ENCODE measurements around the gene FAT4.
A peak's percentile ranks its signal among the peaks of the same experiment; 100 is the strongest.

Gene FAT4

GRCh38 chr4:125315576-125316400 lies 1.0 kb downstream of the FAT4 start:
- no peak for TF ChIP-seq Cebpa-rat (IDR thresholded peaks at IDR 0.05)
- Histone ChIP-seq H3K9me3 (replicated peaks in 1 of 11) (peaks cover 0 to 20% (median 14%) of the 10 kb centered on the region in 11 experiments; a peak in 19 of 22 replicates), H3K27ac (peak overlapping the region; percentile 39 to 70 (median 62); a peak in 21 of 22 replicates), H3K4me2 (peak overlapping the region; percentile 79 to 95 (median 87)), H3K9ac (peak overlapping the region; percentile 73 to 83 (median 79)), H3K36me3 (no peaks in the 10 kb centered on the region), H3K4me1 (peaks cover 8 to 17% (median 15%) of the 10 kb centered on the region in 10 experiments), H3K27me3 (peaks cover 11 to 19% (median 17%) of the 10 kb centered on the region in 11 experiments), H3K4me3 (peak overlapping the region; percentile 76 to 95 (median 86)), H4K20me1 (no peaks in the 10 kb centered on the region)

- TF ChIP-seq Cebpa-rat (IDR thresholded peaks at IDR 0.05), result no peak
- Histone ChIP-seq H3K27me3 (peaks cover 11 to 19% (median 17%) of the 10 kb centered on the region in 11 experiments), H3K27ac (no peak overlapping the region), H3K9me3 (replicated peaks in 1 of 11) (peaks cover 0 to 20% (median 14%) of the 10 kb centered on the region in 11 experiments; a peak in 19 of 22 replicates), H3K4me2 (peak overlapping the region; percentile 79 to 95 (median 87)), H3K36me3 (no peaks in the 10 kb centered on the region), H3K4me1 (peaks cover 8 to 17% (median 15%) of the 10 kb centered on the region in 10 experiments), H4K20me1 (no peaks in the 10 kb centered on the region), H3K9ac (peak overlapping the region in 1 of 11 experiments; percentile 80; a peak in 1 of 22 replicates), H3K4me3 (peak overlapping the region; percentile 76 to 95 (median 86); a peak in 19 of 20 replicates)
Observed at GRCh38 chr4:125316401-125316790, 1.6 kb downstream of the FAT4 start.

- Histone ChIP-seq H3K27ac (no peak overlapping the region), H3K4me1 (peaks cover 9 to 17% (median 15%) of the 10 kb centered on the region in 10 experiments), H3K27me3 (peaks cover 11 to 19% (median 17%) of the 10 kb centered on the region in 11 experiments), H3K4me3 (peak overlapping the region in 3 of 10 experiments; percentile 18 to 88 (median 83); a peak in 4 of 20 replicates), H3K9ac (no peak overlapping the region), H3K9me3 (replicated peaks in 1 of 11) (peaks cover 0 to 20% (median 14%) of the 10 kb centered on the region in 11 experiments; a peak in 19 of 22 replicates), H4K20me1 (no peaks in the 10 kb centered on the region), H3K4me2 (peak overlapping the region in 8 of 11 experiments; percentile 79 to 95 (median 88); a peak in 12 of 22 replicates), H3K36me3 (no peaks in the 10 kb centered on the region)
- TF ChIP-seq Cebpa-rat (IDR thresholded peaks at IDR 0.05), result no peak
Observed at GRCh38 chr4:125316791-125317524, 2.2 kb downstream of the FAT4 start.

DNA sequence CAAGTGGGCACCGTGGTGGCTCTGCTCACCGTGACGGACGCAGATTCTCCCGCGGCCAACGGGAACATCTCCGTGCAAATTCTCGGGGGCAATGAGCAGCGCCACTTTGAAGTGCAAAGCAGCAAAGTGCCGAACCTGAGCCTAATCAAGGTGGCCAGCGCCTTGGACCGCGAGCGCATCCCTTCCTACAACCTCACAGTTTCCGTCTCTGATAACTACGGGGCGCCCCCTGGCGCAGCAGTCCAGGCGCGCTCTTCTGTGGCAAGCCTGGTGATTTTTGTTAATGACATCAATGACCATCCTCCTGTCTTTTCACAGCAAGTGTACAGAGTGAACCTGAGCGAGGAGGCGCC lies 2.7 kb downstream of the FAT4 start:
- Histone ChIP-seq H3K4me1 (peaks cover 9 to 17% (median 16%) of the 10 kb centered on the region in 10 experiments), H3K27me3 (peaks cover 11 to 19% (median 17%) of the 10 kb centered on the region in 11 experiments), H3K4me3 (no peak overlapping the region), H3K27ac (no peak overlapping the region), H3K36me3 (no peaks in the 10 kb centered on the region), H3K9ac (no peak overlapping the region), H3K4me2 (no peak overlapping the region), H3K9me3 (replicated peaks in 1 of 11) (peaks cover 0 to 20% (median 14%) of the 10 kb centered on the region in 11 experiments; a peak in 19 of 22 replicates), H4K20me1 (no peaks in the 10 kb centered on the region)
- no peak for TF ChIP-seq Cebpa-rat (IDR thresholded peaks at IDR 0.05)

DNA sequence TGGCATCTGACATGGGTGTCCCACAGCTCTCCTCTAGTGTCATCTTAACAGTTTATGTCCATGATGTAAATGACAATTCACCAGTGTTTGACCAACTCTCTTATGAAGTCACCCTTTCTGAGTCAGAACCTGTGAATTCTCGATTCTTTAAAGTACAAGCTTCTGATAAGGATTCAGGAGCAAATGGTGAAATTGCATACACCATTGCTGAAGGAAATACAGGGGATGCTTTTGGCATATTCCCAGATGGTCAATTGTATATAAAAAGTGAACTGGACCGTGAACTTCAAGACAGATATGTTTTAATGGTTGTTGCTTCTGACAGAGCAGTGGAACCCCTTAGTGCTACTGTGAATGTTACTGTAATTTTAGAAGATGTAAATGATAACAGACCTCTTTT lies 4.6 kb downstream of the FAT4 start:
- H3K9me3 ChIP-seq (replicated peaks in 1 of 11), result peaks cover 0 to 20% (median 14%) of the 10 kb centered on the region in 11 experiments; a peak in 19 of 22 replicates

GRCh38 chr4:125321709-125322365 lies 7.1 kb downstream of the FAT4 start:
- Histone ChIP-seq H3K4me3 (no peak overlapping the region), H3K9me3 (replicated peaks in 1 of 11) (peaks cover 0 to 14% (median 11%) of the 10 kb centered on the region in 11 experiments; a peak in 19 of 22 replicates), H3K27me3 (peaks cover under 1 to 6% (median 3%) of the 10 kb centered on the region in 11 experiments; a peak in 18 of 22 replicates), H3K4me2 (peak overlapping the region in 2 of 11 experiments; percentile 15 to 22; a peak in 2 of 22 replicates), H3K4me1 (peaks cover 0 to 9% (median 0%) of the 10 kb centered on the region in 10 experiments; a peak in 1 of 20 replicates), H3K9ac (no peak overlapping the region), H4K20me1 (no peaks in the 10 kb centered on the region), H3K27ac (no peak overlapping the region), H3K36me3 (no peaks in the 10 kb centered on the region)
- no peak for TF ChIP-seq Cebpa-rat (IDR thresholded peaks at IDR 0.05)

More for the DNA sequence above, 4.6 kb downstream of the FAT4 start:
- no peak for TF ChIP-seq Cebpa-rat (IDR thresholded peaks at IDR 0.05)
- Histone ChIP-seq H3K27ac (no peak overlapping the region), H3K4me1 (peaks cover 1 to 9% (median 8%) of the 10 kb centered on the region in 10 experiments; a peak in 18 of 20 replicates), H3K27me3 (peaks cover 11 to 19% (median 17%) of the 10 kb centered on the region in 11 experiments), H3K4me2 (no peak overlapping the region), H3K4me3 (no peak overlapping the region), H3K36me3 (no peaks in the 10 kb centered on the region), H3K9ac (no peak overlapping the region), H4K20me1 (no peaks in the 10 kb centered on the region)

- Histone ChIP-seq H3K9me3 (replicated peaks in 1 of 11) (peaks cover 0 to 9% (median 5%) of the 10 kb centered on the region in 11 experiments; a peak in 17 of 22 replicates), H3K36me3 (no peaks in the 10 kb centered on the region), H3K4me2 (peak overlapping the region in 2 of 11 experiments; percentile 15 to 22; a peak in 2 of 22 replicates), H3K4me1 (peaks cover 0 to 9% (median 0%) of the 10 kb centered on the region in 10 experiments; a peak in 1 of 20 replicates), H4K20me1 (no peaks in the 10 kb centered on the region), H3K9ac (no peak overlapping the region), H3K4me3 (no peak overlapping the region), H3K27me3 (peaks cover 0 to under 1% (median 0%) of the 10 kb centered on the region in 11 experiments; a peak in 5 of 22 replicates), H3K27ac (no peak overlapping the region)
- no peak for TF ChIP-seq Cebpa-rat (IDR thresholded peaks at IDR 0.05)
Observed at GRCh38 chr4:125322366-125322730, 7.6 kb downstream of the FAT4 start.

- Histone ChIP-seq H3K4me1 (peaks cover 0 to 9% (median 0%) of the 10 kb centered on the region in 10 experiments; a peak in 1 of 20 replicates), H3K27me3 (no peaks in the 10 kb centered on the region), H4K20me1 (no peaks in the 10 kb centered on the region), H3K27ac (no peak overlapping the region), H3K9me3 (replicated peaks in 1 of 11) (no peaks in the 10 kb centered on the region), H3K4me3 (no peak overlapping the region), H3K9ac (no peak overlapping the region), H3K4me2 (no peak overlapping the region), H3K36me3 (no peaks in the 10 kb centered on the region)
- no peak for TF ChIP-seq Cebpa-rat (IDR thresholded peaks at IDR 0.05)
Observed at GRCh38 chr4:125323654-125324053, 8.9 kb downstream of the FAT4 start.
